ENCODE results near the gene NAV2.

GRCh38 chr11:19680829-19681368, 31.7 kb upstream of the NAV2 start:
- TF ChIP-seq EZH2 (IDR thresholded peaks at IDR 0.05; ENCODE audit: low read length) (no peak), CTCF (optimal IDR thresholded peaks at IDR 0.05 in 1 of 3, IDR thresholded peaks at IDR 0.05 in 1 of 3, conservative IDR thresholded peaks at IDR 0.05 in 1 of 3; ENCODE audit: extremely low read depth in 1 of 3, insufficient read depth in 2 of 3, low read length in 3 of 3) (no peak)
